Activated T-cell treated with anti-CD3 and anti-CD28 coated beads, Interleukin-2, amount 50 U/mL, for 4 hours (primary cell): ENCODE data around the gene NAT8. TPM values are rescaled to one million over a fixed set of nuclear protein-coding genes. Genes with fewer than 3 reads are reported as not detected.
"Not testable (repeated sequence)": the region's sequence is repeated elsewhere in the genome, so short reads cannot be mapped to it uniquely, and the experiment has no call there.

Experiments used
- ATAC-seq, 2 donors: fragments of 200-7000 bp; cut with Tn5 transposase; one replicate each; pipeline ENCODE4 v1.10.0; 2021
- DNase-seq: peaks from one replicate; pipeline ENCODE4 v3.0.0-alpha.2; 2020
- H3K27me3 Mint-ChIP-seq: one replicate; pipeline ENCODE4 v1.8.0; 2021; ENCODE audit warnings: low read depth, mixed read lengths
- H3K36me3 Mint-ChIP-seq: one replicate; pipeline ENCODE4 v1.8.0; 2022; ENCODE audit warnings: mixed read lengths; ENCODE audit not compliant: insufficient read depth
- H3K4me1 Mint-ChIP-seq: one replicate; pipeline ENCODE4 v1.8.0; 2021; ENCODE audit warnings: low read depth, mixed read lengths
- H3K4me3 Mint-ChIP-seq: one replicate; pipeline ENCODE4 v1.8.0; 2021; ENCODE audit warnings: mild to moderate bottlenecking, moderate library complexity, mixed read lengths
- H3K9me3 Mint-ChIP-seq: one replicate; pipeline ENCODE4 v1.8.0; 2021; ENCODE audit warnings: mixed read lengths
- total RNA-seq, 3 donors: library from RNA; stranded (reverse); gene quantifications; one replicate each; pipeline ENCODE4 v1.2.1, GENCODE V29; 2021

Gene NAT8
- total RNA-seq, 3 donors from 2014 or later = not detected

- Mint-ChIP-seq H3K27me3 (peaks cover 1% of the 10 kb centered on the region), H3K4me3 (no peak overlapping the region), H3K36me3 (no peaks in the 10 kb centered on the region), H3K9me3 (no peaks in the 10 kb centered on the region), H3K4me1 (no peaks in the 10 kb centered on the region)
- DNase-seq = no peak
- ATAC-seq = no peak
Measured at GRCh38 chr2:73652348-73652747, 10.1 kb upstream of the NAT8 start.

DNA sequence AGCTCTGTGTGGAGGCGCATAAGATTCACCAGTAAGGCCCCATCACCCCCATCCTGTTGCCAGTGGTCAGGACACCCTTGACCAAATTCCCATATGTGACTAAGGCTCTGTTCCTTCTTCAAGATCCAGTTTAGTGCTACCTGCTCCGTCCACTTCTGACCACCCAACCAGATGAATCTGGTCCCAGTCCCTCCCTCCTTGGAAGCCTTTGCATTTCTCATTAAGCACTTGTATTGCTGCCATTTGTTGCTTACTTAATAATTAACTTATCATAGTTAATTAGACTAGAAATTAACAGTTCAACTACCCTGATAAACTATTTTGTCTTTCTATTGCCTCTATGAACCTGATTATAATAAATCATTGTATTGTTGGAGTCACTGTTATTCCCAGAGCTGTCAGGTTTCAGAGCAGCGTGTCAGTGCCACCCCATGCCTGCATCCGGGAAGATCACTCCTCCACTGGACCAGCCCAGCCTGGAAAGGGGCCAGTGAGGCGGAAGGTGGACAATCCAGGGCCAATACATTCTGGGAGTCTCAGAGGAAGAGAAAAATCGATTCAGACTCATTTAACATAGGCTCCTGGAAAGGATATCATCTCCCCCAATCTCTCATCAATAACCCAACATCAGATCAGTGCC, 9.5 kb upstream of the NAT8 start:
- Mint-ChIP-seq H3K4me1 (no peaks in the 10 kb centered on the region), H3K9me3 (no peaks in the 10 kb centered on the region), H3K4me3 (no peak overlapping the region), H3K36me3 (no peaks in the 10 kb centered on the region), H3K27me3 (peaks cover 5% of the 10 kb centered on the region)
- DNase-seq (no peak), ATAC-seq (no peak)

DNA sequence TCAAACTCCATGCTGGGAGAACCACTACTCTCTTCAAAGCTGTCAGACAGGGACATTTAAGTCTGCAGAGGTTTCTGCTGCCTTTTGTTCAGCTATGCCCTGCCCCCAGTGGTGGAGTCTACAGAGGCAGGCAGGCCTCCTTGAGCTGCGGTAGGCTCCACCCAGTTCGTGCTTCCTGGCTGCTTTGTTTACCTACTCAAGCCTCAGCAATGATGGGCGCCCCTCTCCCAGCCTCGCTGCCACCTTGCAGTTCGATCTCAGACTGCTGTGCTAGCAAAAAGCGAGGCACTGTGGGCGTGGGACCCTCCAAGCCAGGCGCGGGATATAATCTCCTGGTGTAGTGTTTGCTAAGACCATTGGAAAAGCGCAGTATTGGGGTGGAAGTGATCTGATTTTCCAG, 5.5 kb upstream of the NAT8 start:
- not testable (repeated sequence) for H3K4me3 Mint-ChIP-seq, H3K9me3 Mint-ChIP-seq, DNase-seq, H3K4me1 Mint-ChIP-seq, ATAC-seq, H3K36me3 Mint-ChIP-seq
- H3K27me3 Mint-ChIP-seq = peaks cover 15% of the 10 kb centered on the region

GRCh38 chr2:73641767-73642062, 507 bp downstream of the NAT8 start:
- no peak for DNase-seq
- no peaks in the 10 kb centered on the region for H3K36me3 Mint-ChIP-seq
- no peaks in the 10 kb centered on the region for H3K4me1 Mint-ChIP-seq
- peaks cover 11% of the 10 kb centered on the region for H3K27me3 Mint-ChIP-seq
- no peak for ATAC-seq
- no peak overlapping the region for H3K4me3 Mint-ChIP-seq
- peaks cover 5% of the 10 kb centered on the region for H3K9me3 Mint-ChIP-seq

DNA sequence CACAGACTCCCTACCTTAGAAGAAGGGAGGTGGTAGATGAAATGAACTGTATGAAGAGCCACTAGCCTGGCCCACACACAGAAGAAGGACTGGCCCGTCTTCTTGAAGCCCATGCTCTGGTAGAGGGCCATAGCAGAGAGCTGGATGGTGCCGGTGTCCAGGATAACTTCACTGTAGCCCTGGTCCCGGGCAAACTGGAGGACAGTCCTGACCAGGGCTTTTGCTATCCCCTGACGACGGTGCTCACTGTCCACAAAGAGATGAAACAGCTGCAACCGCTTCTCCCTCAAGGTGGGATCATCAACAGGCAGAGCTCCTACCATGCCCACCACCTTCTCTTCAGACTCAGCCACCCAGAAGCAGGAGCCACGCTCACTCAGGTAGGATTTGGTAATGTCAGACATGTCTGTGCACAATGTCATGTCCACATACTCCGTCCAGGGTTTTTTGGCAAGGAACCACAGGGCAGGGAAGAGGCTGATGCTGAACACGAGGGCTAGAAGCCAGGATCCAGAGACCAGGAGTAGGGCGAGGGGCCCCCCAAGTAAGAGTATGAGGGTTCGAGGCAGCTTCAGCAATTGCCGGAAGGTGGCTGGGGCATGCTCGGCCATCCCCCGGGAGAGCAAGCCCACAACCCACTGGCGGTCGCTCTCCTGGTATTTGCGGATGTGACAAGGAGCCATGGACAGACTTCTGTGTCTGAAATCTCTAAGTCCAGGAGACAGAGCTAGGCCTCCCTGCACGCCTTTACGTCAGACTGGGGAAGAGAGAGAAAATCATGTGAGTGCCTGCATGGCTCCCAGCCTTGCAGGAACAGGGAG, 1.1 kb downstream of the NAT8 start:
- Mint-ChIP-seq H3K4me3 (no peak overlapping the region), H3K9me3 (peaks cover 5% of the 10 kb centered on the region), H3K36me3 (no peaks in the 10 kb centered on the region), H3K27me3 (peaks cover 11% of the 10 kb centered on the region), H3K4me1 (no peaks in the 10 kb centered on the region)
- DNase-seq (no peak), ATAC-seq (no peak)

GRCh38 chr2:73640511-73640911, 1.7 kb downstream of the NAT8 start:
- peaks cover 11% of the 10 kb centered on the region for H3K27me3 Mint-ChIP-seq
- H3K36me3 Mint-ChIP-seq = no peaks in the 10 kb centered on the region
- ATAC-seq (no peak), DNase-seq (no peak)
- H3K9me3 Mint-ChIP-seq = peaks cover 5% of the 10 kb centered on the region
- H3K4me1 Mint-ChIP-seq = no peaks in the 10 kb centered on the region
- H3K4me3 Mint-ChIP-seq = no peak overlapping the region

- Mint-ChIP-seq H3K4me3 (no peak overlapping the region), H3K9me3 (peaks cover 5% of the 10 kb centered on the region), H3K27me3 (peaks cover 1% of the 10 kb centered on the region), H3K4me1 (no peaks in the 10 kb centered on the region), H3K36me3 (no peaks in the 10 kb centered on the region)
- ATAC-seq = no peak
- no peak for DNase-seq
Measured at GRCh38 chr2:73638429-73638828, 3.8 kb downstream of the NAT8 start.

DNA sequence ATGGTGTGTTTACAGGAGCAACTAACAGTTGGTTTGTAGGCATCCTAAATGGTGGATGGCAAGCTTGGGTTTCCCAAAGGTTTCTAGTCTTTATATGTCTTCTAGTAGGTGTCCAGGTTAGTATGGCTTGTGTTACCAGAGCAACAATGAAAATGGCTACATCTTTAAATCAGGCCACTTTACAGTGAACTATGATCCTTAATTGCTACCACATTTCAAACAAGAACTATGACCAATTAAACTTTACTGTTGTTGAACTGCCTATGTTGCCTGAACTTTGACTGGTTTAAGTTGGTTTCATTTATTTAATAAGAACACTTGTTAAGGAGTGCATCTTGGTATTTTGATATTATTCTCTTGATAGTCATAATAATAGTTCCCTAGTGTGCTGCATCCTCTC, 5.2 kb downstream of the NAT8 start:
- not testable (repeated sequence) for H3K27me3 Mint-ChIP-seq, ATAC-seq, H3K36me3 Mint-ChIP-seq, H3K4me3 Mint-ChIP-seq, H3K4me1 Mint-ChIP-seq, H3K9me3 Mint-ChIP-seq, DNase-seq

GRCh38 chr2:73630662-73631266, 11.5 kb downstream of the NAT8 start:
- not testable (repeated sequence) for DNase-seq, H3K27me3 Mint-ChIP-seq, H3K4me1 Mint-ChIP-seq, H3K36me3 Mint-ChIP-seq, H3K4me3 Mint-ChIP-seq
- ATAC-seq = peak; percentile 75 to 82
- peaks cover 14% of the 10 kb centered on the region for H3K9me3 Mint-ChIP-seq

DNA sequence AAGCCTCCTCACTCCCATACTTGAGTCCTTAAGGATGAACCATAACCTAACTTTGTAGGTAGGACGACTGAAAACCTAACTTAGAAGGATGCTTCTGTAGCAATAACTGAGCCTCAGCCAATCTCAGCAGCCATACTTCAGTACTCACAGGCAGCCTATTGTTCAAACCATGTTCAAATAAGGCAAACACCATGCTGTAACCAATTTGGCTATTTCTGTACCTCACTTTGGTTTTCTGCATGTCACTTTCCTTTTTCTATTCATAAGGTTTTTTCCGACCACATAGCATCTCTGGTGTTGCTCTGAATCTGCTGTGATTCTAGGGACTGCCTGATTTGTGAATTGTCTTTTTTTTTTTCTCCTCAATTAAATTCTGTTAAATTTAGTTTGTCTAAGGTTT, 13.7 kb downstream of the NAT8 start:
- not testable (repeated sequence) for H3K4me1 Mint-ChIP-seq, H3K4me3 Mint-ChIP-seq, H3K36me3 Mint-ChIP-seq, DNase-seq, ATAC-seq, H3K27me3 Mint-ChIP-seq
- H3K9me3 Mint-ChIP-seq = peaks cover 14% of the 10 kb centered on the region

- DNase-seq, H3K36me3 Mint-ChIP-seq, H3K4me1 Mint-ChIP-seq, ATAC-seq, H3K27me3 Mint-ChIP-seq, H3K4me3 Mint-ChIP-seq: not testable (repeated sequence)
- H3K9me3 Mint-ChIP-seq = peaks cover 14% of the 10 kb centered on the region
Measured at GRCh38 chr2:73626237-73626636, 16.0 kb downstream of the NAT8 start.

- ATAC-seq, H3K4me1 Mint-ChIP-seq, DNase-seq, H3K27me3 Mint-ChIP-seq, H3K4me3 Mint-ChIP-seq, H3K36me3 Mint-ChIP-seq: not testable (repeated sequence)
- peaks cover 14% of the 10 kb centered on the region for H3K9me3 Mint-ChIP-seq
Measured at GRCh38 chr2:73624625-73625024, 17.6 kb downstream of the NAT8 start.

GRCh38 chr2:73624036-73624435, 18.2 kb downstream of the NAT8 start:
- H3K36me3 Mint-ChIP-seq, H3K4me3 Mint-ChIP-seq, DNase-seq, H3K4me1 Mint-ChIP-seq, ATAC-seq, H3K27me3 Mint-ChIP-seq: not testable (repeated sequence)
- peaks cover 14% of the 10 kb centered on the region for H3K9me3 Mint-ChIP-seq

GRCh38 chr2:73619925-73620324, 22.3 kb downstream of the NAT8 start:
- not testable (repeated sequence) for H3K9me3 Mint-ChIP-seq, H3K4me3 Mint-ChIP-seq, H3K36me3 Mint-ChIP-seq, H3K27me3 Mint-ChIP-seq, H3K4me1 Mint-ChIP-seq, ATAC-seq, DNase-seq

DNA sequence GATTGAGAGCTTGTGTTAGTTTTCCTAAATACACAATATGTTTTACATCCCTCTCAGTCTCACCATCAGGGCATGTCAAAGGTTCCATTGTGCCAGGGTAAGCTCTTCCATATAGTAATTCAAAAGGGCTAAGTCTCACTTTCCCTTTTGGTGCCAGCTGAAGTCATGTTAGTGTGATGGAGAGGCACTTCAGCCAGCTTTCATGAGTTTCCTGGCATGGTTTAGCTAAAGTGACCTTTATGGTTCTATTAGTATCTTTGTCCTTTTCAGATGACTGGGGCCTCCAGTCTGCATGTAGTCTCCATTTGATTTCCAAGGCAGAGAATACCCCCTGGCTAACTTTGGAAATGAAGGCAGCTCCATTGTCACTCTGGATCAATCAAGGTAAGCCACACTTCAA, 27.2 kb downstream of the NAT8 start:
- no peak for DNase-seq
- H3K4me1 Mint-ChIP-seq = peaks cover 4% of the 10 kb centered on the region
- no peak for ATAC-seq
- no peaks in the 10 kb centered on the region for H3K9me3 Mint-ChIP-seq
- no peaks in the 10 kb centered on the region for H3K27me3 Mint-ChIP-seq
- H3K36me3 Mint-ChIP-seq = peaks cover 10% of the 10 kb centered on the region
- no peak overlapping the region for H3K4me3 Mint-ChIP-seq
